ENCODE results near the gene SDHA. TPM values are rescaled to one million over a fixed set of nuclear protein-coding genes. Genes with fewer than 3 reads are reported as not detected.

Gene SDHA
- total RNA-seq, 1 experiment from 2014 or later: 163 TPM

GRCh38 chr5:187617-188451 is 30.3 kb upstream of the SDHA start:
- Histone ChIP-seq H3K4me3 (ENCODE audit: low read length) (peak overlapping the region; percentile 51), H3K4me1 (ENCODE audit: insufficient read depth, low read length) (peaks cover 11% of the 10 kb centered on the region), H3K9me2 (replicated peaks; ENCODE audit: low read length) (no peaks in the 10 kb centered on the region), H3K9me3 (ENCODE audit: low read length) (no peaks in the 10 kb centered on the region), H3K27ac (ENCODE audit: low read length) (no peak overlapping the region), H4K20me1 (ENCODE audit: low read length) (no peaks in the 10 kb centered on the region), H3K36me3 (ENCODE audit: low read depth, low read length) (no peaks in the 10 kb centered on the region), H3F3A (ENCODE audit: low read length, unreplicated experiment) (no peaks in the 10 kb centered on the region), H3K4me2 (ENCODE audit: low read length) (peak overlapping the region; percentile 77), H3K79me2 (ENCODE audit: low read length) (no peaks in the 10 kb centered on the region), H3K9ac (ENCODE audit: low read length) (0 out of 2 replicates have a peak overlapping the region, but pooled peaks have one; percentile 3), H2AFZ (ENCODE audit: low read length) (peak overlapping the region; percentile 84), H3K27me3 (ENCODE audit: low read length) (no peaks in the 10 kb centered on the region)
- intact Hi-C loops (cut with micrococcal nuclease): loop anchor here (1.0 kb wide), 1 partner anchor 110 kb away; no protein-coding TSS in a partner anchor
- DNase-seq: no peak
- no TSS peak for BruUV-seq (replicated peaks)
- TF ChIP-seq CTCF (conservative IDR thresholded peaks at IDR 0.05; ENCODE audit: low read depth, low read length): no peak
- no peak for TF ChIP-seq EZH2phosphoT487 (IDR thresholded peaks at IDR 0.05; ENCODE audit: borderline replicate concordance, low read length)
- TF ChIP-seq EZH2 (IDR thresholded peaks at IDR 0.05; ENCODE audit: low read length, unreplicated experiment): no peak
- ChIA-PET CTCF (interaction anchor here (0.6 to 1.2 kb wide), 6 partner anchors 7 to 83 kb away, joined by 3 to 12 read pairs (median 4); partner anchors contain the start of genes CCDC127, PDCD6 and SDHA), POLR2A (ENCODE audit: unreplicated experiment) (no interaction called here)
- ATAC-seq: no peak

- Histone ChIP-seq H3K9me2 (replicated peaks; ENCODE audit: low read length) (no peaks in the 10 kb centered on the region), H3K4me1 (ENCODE audit: insufficient read depth, low read length) (peaks cover 11% of the 10 kb centered on the region), H3K36me3 (ENCODE audit: low read depth, low read length) (no peaks in the 10 kb centered on the region), H3K9me3 (ENCODE audit: low read length) (no peaks in the 10 kb centered on the region), H3K27ac (ENCODE audit: low read length) (no peak overlapping the region), H2AFZ (ENCODE audit: low read length) (peak overlapping the region; percentile 84), H3K27me3 (ENCODE audit: low read length) (no peaks in the 10 kb centered on the region), H4K20me1 (ENCODE audit: low read length) (no peaks in the 10 kb centered on the region), H3K4me2 (ENCODE audit: low read length) (peak overlapping the region; percentile 77), H3K9ac (ENCODE audit: low read length) (0 out of 2 replicates have a peak overlapping the region, but pooled peaks have one; percentile 3), H3F3A (ENCODE audit: low read length, unreplicated experiment) (no peaks in the 10 kb centered on the region), H3K79me2 (ENCODE audit: low read length) (no peaks in the 10 kb centered on the region), H3K4me3 (ENCODE audit: low read length) (peak overlapping the region; percentile 51)
- ChIA-PET CTCF (interaction anchor here (0.6 to 1.2 kb wide), 6 partner anchors 8 to 82 kb away, joined by 3 to 12 read pairs (median 4); partner anchors contain the start of genes CCDC127, PDCD6 and SDHA), POLR2A (ENCODE audit: unreplicated experiment) (no interaction called here)
- no peak for TF ChIP-seq EZH2phosphoT487 (IDR thresholded peaks at IDR 0.05; ENCODE audit: borderline replicate concordance, low read length)
- no peak for TF ChIP-seq EZH2 (IDR thresholded peaks at IDR 0.05; ENCODE audit: low read length, unreplicated experiment)
- TF ChIP-seq CTCF (conservative IDR thresholded peaks at IDR 0.05; ENCODE audit: low read depth, low read length): peak; percentile 87
- DNase-seq (peak; percentile 91), ATAC-seq (peak; percentile 94)
- BruUV-seq (replicated peaks): no TSS peak
- intact Hi-C loops (cut with micrococcal nuclease): loop anchor here (1.0 kb wide), 1 partner anchor 110 kb away; no protein-coding TSS in a partner anchor
Measured at GRCh38 chr5:188488-189481, 29.3 kb upstream of the SDHA start.
